Measurements from ENCODE around the gene AIG1. TPM values are rescaled to one million over a fixed set of nuclear protein-coding genes. Genes with fewer than 3 reads are reported as not detected.

Gene AIG1
- polyA plus RNA-seq, 1 experiment, result 65.1 TPM

DNA sequence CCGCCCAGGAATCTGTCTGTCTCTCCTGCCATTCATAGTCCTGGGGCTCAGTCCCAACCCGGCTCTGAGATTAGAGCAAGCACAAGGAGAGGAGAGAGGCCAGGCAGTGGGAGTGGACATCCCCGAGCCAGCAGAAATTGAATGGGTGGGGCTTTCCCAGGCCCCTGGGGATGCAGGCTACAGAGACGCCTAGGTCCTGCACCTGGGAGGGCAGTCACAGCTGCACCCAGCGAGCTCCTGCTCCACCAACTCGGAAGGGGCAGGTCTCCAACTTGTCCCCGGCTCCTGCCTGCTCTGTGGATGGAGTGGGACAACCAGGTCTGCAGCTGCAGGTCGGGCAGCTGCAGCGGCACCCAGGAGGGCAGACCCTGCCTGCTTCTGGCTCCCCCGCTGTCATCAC is 11.1 kb upstream of the AIG1 start:
- DNase-seq (ENCODE audit: low read depth, low spot score), result no peak
- H3K27me3 ChIP-seq (ENCODE audit: control insufficient read depth, insufficient read depth, low read length), result no peaks in the 10 kb centered on the region
- ChIA-PET CTCF (interaction anchor here (0.6 kb wide), 1 partner anchor 422 kb away, joined by 5 read pairs; no protein-coding TSS in a partner anchor), POLR2A (no interaction called here)
- H3K4me3 ChIP-seq (ENCODE audit: low read depth, low read length), result no peak overlapping the region
- TF ChIP-seq, protein P1, sequence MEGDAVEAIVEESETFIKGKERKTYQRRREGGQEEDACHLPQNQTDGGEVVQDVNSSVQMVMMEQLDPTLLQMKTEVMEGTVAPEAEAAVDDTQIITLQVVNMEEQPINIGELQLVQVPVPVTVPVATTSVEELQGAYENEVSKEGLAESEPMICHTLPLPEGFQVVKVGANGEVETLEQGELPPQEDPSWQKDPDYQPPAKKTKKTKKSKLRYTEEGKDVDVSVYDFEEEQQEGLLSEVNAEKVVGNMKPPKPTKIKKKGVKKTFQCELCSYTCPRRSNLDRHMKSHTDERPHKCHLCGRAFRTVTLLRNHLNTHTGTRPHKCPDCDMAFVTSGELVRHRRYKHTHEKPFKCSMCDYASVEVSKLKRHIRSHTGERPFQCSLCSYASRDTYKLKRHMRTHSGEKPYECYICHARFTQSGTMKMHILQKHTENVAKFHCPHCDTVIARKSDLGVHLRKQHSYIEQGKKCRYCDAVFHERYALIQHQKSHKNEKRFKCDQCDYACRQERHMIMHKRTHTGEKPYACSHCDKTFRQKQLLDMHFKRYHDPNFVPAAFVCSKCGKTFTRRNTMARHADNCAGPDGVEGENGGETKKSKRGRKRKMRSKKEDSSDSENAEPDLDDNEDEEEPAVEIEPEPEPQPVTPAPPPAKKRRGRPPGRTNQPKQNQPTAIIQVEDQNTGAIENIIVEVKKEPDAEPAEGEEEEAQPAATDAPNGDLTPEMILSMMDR (IDR thresholded peaks at IDR 0.05; ENCODE audit: low read depth, low read length), result no peak
- no peak overlapping the region for H3K27ac ChIP-seq (ENCODE audit: low read depth, low read length)
- peaks cover 8% of the 10 kb centered on the region; the same call in 1 of the 2 replicates for H3K9me3 ChIP-seq (ENCODE audit: control insufficient read depth, insufficient read depth, low read length)

DNA sequence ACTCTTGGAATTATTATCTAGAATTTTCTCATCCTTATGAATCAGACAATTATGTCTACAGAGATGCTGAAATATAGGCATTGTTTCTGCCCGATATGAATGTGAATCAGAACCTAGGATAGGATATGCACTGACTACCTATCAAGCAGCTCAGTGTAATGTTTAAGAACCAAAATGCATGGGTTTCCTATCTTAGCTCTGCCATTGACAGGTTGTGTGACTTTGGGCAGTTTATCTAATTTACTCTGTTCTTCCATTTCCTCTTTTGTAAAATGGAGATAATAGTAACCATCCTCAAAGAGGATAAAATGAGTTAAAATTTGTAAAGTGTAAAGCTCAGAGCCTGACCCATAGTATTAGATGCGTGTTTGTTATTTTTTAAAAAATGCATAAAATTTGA is 10.2 kb upstream of the AIG1 start:
- ChIA-PET POLR2A (no interaction called here), CTCF (interaction anchor here (0.6 to 1.0 kb wide), 2 partner anchors 23 to 423 kb away, joined by 3 to 5 read pairs; no protein-coding TSS in a partner anchor)
- Histone ChIP-seq H3K27ac (ENCODE audit: low read depth, low read length) (no peak overlapping the region), H3K4me3 (ENCODE audit: low read depth, low read length) (no peak overlapping the region), H3K27me3 (ENCODE audit: control insufficient read depth, insufficient read depth, low read length) (no peaks in the 10 kb centered on the region), H3K9me3 (ENCODE audit: control insufficient read depth, insufficient read depth, low read length) (peaks cover 8% of the 10 kb centered on the region; the same call in 1 of the 2 replicates)
- TF ChIP-seq, protein P1 (IDR thresholded peaks at IDR 0.05; ENCODE audit: low read depth, low read length), result no peak
- no peak for DNase-seq (ENCODE audit: low read depth, low spot score)

DNA sequence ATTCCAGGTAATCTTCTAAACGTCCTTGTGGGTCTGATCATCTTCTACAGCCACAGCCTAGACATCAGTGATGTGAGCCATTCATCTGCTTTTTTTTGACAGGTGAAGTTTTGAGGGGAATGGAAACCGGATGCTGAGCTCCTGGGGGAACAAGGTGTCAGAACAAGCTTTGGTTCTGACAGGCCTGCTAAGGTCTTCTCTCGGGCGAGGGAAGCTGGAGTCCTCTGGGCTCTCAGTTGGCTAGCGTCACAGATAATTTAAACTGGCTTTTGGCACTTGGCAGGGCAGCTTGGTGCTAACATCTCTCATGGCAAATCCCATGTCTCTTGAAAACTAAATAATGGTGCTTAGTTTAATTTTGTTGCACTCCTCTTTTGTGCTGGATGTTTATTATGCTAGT is 8.4 kb upstream of the AIG1 start:
- CTCF ChIA-PET, result no interaction called here
- Histone ChIP-seq H3K4me3 (ENCODE audit: low read depth, low read length) (no peak overlapping the region), H3K9me3 (ENCODE audit: control insufficient read depth, insufficient read depth, low read length) (peaks cover 8% of the 10 kb centered on the region; the same call in 1 of the 2 replicates), H3K27ac (ENCODE audit: low read depth, low read length) (no peak overlapping the region), H3K27me3 (ENCODE audit: control insufficient read depth, insufficient read depth, low read length) (no peaks in the 10 kb centered on the region)
- DNase-seq (ENCODE audit: low read depth, low spot score), result no peak
- POLR2A ChIA-PET, result no interaction called here
- TF ChIP-seq, protein P1 (IDR thresholded peaks at IDR 0.05; ENCODE audit: low read depth, low read length), result no peak

DNA sequence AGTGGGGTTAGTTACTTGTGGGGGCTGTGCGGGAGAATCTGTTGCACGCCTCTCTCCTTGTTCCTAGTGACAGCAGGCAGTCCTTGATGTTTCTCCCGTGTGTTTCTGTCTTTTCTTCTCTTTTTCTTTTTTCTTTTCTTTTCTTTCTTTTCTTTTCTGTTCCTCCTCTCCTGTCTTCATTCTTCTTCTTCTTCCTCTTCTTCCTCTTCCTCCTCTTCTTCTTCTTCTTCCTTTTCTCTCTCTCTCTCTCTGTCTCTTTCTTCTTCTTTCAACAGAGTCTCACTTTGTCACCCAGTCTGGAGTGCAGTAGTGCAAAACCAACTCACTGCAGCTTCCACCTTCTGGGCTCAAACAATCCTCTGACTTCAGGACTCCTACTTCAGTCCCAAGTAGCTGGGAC is 6.8 kb upstream of the AIG1 start:
- no peak overlapping the region for H3K27ac ChIP-seq (ENCODE audit: low read depth, low read length)
- peaks cover 8% of the 10 kb centered on the region; the same call in 1 of the 2 replicates for H3K9me3 ChIP-seq (ENCODE audit: control insufficient read depth, insufficient read depth, low read length)
- DNase-seq (ENCODE audit: low read depth, low spot score), result no peak
- POLR2A ChIA-PET, result no interaction called here
- H3K4me3 ChIP-seq (ENCODE audit: low read depth, low read length), result no peak overlapping the region
- no peaks in the 10 kb centered on the region for H3K27me3 ChIP-seq (ENCODE audit: control insufficient read depth, insufficient read depth, low read length)
- CTCF ChIA-PET, result interaction anchor here (0.6 to 0.7 kb wide), 2 partner anchors 54 to 426 kb away, joined by 3 read pairs; no protein-coding TSS in a partner anchor
- TF ChIP-seq, protein P1 (IDR thresholded peaks at IDR 0.05; ENCODE audit: low read depth, low read length), result no peak

DNA sequence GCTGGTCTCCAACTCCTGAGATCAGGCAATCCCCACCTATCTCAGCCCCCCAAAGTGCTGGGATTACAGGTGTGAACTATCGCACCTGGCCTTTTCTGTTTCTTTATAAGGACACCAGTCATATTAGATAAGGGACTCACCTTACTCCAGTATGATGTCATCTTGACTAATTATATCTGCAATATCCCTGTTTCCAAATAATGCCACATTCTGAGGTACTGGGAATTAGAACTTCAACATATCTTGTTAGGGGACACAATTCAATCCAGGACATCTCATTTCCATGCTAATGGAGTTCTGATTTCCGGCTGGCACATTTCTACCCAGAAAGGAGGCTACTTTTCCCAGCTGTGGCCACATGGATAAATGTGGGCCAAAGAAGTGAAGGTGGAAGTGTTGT is 6.4 kb upstream of the AIG1 start:
- no peak for DNase-seq (ENCODE audit: low read depth, low spot score)
- TF ChIP-seq, protein P1 (IDR thresholded peaks at IDR 0.05; ENCODE audit: low read depth, low read length), result no peak
- H3K27me3 ChIP-seq (ENCODE audit: control insufficient read depth, insufficient read depth, low read length), result no peaks in the 10 kb centered on the region
- CTCF ChIA-PET, result no interaction called here
- peaks cover 5% of the 10 kb centered on the region; the same call in 1 of the 2 replicates for H3K9me3 ChIP-seq (ENCODE audit: control insufficient read depth, insufficient read depth, low read length)
- no peak overlapping the region for H3K4me3 ChIP-seq (ENCODE audit: low read depth, low read length)
- POLR2A ChIA-PET, result no interaction called here
- no peak overlapping the region for H3K27ac ChIP-seq (ENCODE audit: low read depth, low read length)

Data from AG04450 (cell line).